Measurements from ENCODE around the gene NOD1. TPM values are rescaled to one million over a fixed set of nuclear protein-coding genes. Genes with fewer than 3 reads are reported as not detected.
A peak's percentile ranks its signal among the peaks of the same experiment; 100 is the strongest.
"Not testable (repeated sequence)": the region's sequence is repeated elsewhere in the genome, so short reads cannot be mapped to it uniquely, and the experiment has no call there.

The NOD1 gene
- polyA plus RNA-seq, 1 donor, result 11.8 TPM

DNA sequence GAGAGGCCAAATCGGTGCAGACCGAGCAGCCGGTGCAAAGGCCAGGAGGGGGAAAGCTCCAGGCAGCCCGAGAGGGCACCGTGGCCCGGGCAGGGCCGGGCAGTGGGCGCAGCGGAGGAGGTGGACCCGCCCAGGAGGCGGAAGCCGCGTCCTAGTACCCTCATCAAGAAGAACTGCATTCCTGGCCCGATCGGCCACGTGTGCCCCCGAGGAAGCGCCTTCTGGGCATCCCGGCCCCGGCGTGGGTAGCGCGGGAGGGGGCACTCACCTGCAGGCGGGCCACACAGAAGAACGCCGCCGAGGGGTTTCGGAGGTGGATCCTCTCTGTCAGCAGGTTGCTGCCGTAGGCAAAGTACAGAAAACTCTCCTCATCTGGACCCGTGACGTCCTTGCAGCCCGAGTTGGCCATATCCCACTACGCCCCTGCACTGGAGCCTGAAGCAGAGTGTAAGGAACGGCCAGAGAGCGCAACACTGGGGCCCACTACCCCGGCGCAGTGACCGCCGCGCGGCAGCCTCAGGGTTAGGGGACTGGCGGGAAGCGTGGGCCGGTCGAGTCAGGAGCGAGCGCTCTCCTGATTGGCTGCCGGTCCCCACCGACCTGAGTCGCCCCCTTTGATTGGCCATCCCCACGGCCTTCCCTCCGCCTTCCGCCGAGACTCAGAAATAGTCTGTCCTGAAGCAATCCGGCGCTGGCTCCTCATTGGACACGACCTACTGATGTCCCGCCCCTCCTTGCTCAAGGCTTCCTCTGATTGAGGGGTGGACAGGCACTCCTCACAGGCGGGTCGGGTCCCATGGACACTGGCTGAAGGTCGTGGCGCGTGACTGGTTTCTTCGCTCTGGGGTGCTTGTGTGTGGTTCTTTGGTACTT is 26.0 kb upstream of the NOD1 start, which contains the start of gene GGCT:
GGCT (minus strand) TSS at position 529 of the 873 bp plus-strand sequence; CDS start at position 409, 120 bp downstream.
- peak; percentile 98 for DNase-seq

DNA sequence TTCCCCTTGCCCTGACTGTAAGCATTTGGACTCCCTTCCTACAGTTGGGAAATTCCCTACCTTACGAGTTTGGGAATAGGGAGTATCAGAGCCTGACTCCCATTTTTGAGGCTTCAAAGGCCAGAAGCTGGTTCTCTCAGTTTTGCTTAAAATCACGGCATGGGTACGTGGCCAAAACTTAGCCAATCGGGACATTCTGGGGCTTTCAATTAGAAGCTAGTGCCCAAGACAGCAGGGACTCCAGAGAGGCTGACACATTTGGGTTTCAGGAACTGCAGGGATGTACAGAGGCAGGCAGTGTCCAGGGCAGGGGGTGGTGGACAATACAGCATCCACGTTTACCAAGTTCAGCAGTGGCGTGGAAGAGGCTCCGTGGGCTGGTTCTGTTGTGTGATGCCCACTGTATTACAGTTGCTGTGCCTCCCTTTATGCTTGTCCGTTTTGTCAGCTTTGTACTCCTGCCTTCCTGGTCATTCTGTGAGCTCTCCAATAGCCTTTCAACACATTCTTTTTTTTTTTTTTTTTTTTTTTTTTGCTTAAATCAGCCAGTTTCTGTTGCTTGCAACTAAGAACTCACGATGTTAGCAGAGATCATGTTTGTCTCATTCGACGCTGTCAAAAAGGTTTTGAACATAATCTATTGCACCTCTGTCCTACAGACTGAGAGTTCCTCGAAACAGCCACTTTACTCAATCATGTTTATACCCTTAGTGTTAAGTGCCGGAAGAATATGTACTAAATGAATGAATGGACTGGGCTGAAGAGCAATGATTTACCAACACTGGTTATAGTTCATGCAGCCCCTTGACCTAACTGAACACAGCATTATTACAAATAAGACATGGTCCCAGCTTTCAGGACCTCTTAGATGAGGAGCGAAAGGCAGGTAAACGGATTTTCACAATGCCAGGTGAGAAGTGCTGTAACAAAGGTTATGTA is 25.0 kb upstream of the NOD1 start:
- no peak for DNase-seq

DNA sequence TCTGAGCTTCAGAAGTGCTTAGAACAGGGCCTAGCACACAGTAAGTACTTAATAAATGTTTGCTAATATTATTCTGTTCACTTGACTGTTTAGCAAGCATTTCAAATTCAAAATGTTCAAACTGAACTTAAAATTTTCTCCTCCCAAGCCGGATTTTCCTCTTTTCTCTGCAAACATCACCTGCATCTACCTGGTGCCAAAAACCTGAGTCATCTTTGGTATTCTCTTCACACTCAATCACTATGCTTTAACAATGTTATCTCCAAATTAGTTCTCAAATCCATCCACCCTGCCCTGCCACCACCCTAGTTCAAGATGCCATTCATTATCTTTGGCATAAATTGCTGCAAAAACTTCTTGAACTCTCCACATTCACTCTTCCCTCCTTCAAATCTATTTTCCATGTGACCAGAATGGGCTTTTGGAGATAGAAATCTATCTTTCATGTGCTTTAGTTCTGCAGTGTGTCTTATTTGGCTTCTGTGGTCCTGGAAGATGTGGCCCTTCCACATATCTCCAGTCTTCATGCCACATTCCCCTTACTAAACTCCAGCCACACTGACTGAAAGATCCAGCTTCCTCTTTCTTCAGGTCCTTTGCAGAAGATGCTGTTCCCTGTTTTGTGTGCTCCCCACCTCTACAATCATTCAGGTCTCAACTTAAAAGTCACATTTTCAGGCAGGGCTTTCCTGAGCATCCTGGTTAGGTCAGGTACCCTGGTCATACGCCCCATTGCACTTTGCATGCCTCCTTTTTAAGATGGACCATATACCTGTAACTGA is 24.1 kb upstream of the NOD1 start:
- no peak for DNase-seq

DNA sequence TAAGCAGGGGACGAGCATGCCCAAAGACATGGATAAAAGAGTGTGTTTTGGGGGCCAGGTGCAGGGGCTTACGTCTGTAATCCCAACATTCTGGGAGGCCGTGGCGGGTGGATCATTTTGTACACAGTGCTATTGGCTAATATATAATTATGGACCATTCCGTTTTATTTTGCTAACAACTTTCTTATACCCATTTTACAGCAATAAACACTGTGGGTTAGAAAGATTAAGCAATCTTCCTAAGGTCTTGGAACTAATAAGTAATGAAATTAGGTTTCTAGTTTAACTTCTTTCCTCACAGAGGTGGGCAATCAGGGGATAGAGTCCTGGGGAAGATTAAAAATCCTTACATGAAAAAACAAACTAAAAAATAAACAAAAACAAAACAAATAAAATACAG is 22.7 kb upstream of the NOD1 start:
- no peak for DNase-seq

DNA sequence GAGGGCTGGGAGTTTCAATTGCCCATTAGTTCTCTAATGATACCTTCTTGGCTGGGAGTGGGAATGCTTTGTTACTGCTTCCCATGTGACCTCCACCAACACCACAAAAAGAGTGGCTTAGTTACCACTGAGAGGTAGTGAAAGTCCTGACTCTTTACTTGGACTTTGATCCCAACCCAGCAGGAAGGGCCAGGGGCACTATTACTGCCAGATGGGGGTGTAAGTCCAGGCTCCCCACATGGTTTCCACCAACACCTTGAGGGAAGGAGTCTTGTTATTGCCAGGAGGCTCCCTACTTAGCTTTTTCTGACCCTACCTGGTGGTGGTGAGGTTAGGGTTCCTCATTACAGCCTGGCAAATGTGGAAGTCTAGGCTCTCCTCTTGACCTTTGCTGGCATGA is 14.6 kb upstream of the NOD1 start:
- no peak for DNase-seq

DNA sequence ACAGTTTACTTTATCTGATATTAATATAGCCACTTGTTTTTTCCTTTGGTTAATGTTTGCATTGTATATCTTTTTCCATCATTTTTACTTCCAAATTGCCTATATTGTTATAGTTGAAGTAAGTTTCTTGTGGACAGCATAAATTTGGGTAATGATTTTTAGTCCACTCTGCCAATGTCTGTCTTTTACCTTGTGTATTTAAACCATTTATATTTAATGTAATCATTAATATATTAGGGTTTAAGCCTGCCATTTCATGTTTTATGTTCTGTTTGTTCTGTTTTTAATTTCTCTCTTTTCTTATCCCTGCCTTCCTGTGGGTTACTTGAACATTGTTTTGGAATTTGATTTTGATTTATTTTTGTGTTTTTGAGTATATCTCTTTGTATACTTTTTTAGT is 12.8 kb upstream of the NOD1 start:
- no peak for DNase-seq

DNA sequence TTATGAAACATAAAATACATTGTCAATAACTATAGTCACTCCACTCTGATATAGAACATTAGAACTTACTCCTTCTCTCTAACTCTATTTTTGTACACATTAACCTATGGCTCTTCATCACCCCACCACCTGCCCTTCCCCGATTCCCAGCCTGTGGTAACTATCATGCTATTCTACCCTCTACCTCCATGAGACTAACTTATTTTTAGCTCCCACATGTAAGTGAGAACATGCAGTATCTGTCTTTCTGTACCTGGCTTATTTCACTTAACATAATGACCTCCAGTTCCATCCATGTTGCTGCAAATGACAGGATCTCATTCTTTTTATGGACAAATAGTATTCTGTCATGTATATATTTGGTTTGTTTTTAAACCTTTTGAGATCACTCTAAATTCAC is 8.8 kb upstream of the NOD1 start:
- no peak for DNase-seq

DNA sequence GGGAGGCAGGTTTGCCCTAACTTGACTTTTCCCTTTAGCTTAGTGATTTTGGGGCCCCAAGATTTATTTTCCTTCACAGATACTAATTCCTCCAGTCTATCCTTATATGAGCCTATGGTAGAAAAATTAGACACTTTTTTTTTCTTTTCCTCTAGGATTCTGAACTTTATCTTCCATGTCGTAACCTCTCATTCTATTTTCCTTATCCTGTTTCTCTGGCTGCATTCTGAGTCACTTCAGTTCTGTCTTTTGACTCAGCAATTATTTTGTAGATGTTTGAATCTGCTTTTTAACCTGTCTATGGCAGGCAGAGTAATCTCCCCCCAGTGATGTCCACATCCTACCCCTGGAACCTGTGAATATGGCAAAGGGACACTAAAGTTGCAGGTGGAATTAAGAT is 7.1 kb upstream of the NOD1 start:
- no peak for DNase-seq

DNA sequence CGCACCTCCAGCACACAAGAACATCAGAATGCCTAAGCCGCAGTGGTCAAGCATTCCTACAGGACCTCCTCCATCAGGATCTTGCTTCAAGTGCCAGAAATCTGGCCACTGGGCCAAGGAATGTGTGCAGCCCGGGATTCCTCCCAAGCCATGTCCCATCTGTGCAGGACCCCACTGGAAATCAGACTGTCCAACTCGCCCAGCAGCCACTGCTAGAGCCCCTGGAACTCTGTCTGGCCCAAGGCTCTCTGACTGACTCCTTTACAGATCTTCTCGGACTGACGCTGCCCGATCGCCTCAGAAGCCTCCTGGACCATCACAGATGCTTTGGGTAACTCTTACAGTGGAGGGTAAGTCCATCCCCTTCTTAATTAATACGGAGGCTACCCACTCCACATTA is 2.8 kb upstream of the NOD1 start:
- DNase-seq, result not testable (repeated sequence)

DNA sequence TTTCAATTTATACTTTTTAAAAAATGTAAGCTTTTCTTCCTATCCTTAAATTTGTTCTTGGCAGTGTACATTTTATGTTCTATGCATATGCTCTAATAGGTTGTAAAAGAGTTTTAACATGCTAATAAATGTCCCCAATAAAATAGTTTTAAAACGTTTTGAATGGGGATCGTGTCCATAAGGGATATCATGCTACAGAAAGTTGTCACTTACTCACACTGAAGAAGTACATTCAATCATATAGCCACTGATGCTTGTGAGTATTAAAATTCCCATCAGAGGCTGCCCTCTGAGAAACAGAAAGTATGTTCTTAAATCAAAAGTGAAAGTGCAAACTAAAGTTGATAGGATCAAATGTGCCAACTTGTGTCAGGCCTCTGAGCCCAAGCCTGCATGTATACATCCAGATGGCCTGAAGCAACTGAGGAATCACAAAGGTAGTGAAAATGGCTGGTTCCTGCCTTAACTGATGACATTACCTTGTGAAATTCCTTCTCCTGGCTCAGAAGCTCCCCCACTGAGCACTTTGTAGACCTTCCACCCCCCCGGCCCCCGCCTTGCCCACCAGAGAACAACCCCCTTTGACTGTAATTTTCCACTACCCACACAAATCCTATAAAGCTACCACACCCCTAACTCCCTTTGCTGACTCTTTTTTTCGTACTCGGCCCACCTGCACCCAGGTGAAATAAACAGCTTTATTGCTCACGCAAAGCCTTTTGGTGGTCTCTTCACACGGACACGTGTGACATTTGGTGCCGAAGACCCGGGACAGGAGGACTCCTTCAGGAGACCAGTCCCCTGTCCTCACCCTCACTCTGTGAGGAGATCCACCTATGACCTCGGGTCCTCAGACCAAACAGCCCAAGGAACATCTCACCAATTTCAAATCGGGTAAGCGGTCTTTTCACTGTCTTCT is 877 bp upstream of the NOD1 start:
- no peak for DNase-seq

DNA sequence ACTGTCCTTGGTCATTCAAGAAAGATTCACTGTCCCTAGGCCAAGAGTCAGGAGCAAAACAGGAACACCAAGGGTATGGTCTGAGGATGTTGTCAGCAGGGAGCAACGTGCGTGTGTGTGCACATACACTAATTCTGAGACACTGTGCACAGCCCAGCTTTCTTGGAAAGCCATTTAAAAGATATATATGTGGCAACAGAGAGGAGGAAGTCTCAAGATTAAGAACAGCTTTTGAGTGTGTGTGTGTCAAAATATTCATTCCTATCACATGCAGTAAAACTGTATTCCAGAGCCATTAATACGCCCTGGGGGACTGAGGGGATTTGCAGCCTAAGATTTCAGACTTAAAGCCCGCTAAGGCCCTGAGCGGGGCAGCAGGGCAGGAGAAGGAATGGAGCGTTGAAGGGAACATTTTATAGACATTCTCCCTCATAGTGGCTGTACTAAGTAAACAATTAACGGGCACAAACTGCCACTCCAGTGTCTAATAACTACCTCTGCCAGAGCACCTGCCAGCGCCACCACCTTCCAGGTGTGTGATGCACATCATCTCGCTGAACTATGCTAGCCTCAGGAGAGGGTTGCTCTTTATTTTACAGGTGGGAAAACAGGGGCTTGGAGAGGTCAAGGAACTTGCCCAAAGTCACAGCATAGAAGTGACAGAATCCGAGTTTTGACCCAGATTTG is 2.0 kb downstream of the NOD1 start:
- no peak for DNase-seq

DNA sequence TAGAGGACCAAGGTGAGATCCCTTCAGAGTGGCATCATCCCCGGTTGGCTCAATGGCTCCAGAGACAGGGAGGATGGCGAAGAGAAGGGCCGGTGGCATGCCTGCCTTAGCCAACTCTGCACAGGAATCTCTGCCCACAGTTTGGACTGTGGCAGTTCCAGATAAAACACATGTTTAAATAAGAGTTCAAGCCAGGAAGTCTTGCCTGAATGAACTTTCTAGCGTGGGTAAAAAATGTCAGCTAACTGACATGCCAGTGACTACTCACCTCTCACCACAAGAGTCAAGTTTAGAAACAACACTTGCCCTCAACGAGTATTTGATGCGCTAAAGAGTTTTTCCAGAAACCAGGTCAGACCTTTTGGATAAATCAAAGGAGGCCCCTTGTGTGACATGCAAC is 3.0 kb downstream of the NOD1 start:
- DNase-seq, result no peak

DNA sequence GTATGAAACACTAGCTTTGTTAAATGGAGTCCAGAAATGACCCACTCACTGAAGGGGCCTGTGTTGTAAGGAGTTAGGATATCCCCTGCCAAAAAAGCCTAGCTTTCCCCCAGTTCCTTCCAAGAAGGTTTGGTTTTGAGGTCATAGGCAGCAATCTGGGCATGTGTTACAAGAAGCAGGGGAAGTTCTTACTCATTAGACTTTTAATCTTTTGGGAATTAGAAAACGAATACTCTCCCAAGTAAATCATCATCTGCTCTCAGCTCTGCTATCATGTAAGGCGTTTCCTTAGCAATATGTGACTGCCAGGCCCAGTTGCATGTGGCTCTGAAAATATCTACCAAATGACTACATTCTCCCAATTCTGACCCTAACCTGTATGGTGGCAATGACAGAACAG is 3.7 kb downstream of the NOD1 start:
- DNase-seq, result no peak

DNA sequence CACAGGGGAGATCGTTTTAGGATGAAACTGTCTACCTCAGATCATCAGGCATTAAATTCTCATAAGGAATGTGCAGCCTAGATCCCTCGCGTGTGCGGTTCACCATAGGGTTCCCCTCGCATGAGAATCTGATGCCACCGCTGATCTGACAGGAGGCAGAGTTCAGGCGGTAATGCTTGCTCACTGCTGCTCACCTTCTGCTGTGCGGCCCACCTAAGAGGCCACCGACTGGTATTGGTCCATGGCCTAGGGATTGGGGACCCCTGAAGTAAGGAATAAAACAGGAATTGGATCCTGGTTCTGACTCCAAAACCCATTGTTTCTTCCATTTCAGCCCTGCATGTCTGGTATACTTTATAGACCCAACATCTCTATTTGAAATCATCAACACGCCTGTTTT is 4.1 kb downstream of the NOD1 start:
- no peak for DNase-seq

DNA sequence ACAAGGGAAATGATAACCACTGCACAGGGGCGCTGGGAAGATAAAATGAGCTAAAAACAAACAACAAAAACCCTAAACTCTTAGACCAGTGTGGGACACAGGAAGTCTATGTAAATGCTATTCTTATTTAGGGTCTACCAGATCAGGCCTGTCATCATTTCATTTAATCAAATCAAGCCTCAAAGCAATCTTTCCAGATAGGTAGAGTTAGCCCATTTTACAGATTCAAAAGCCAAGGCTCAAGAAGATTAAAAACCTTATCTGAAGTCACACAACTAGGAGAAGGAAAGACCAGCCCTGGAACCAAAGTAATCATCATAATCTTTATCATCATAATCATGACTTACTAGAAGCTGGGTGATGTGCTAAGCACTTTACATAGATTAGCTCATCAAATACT is 4.7 kb downstream of the NOD1 start:
- DNase-seq, result no peak

DNA sequence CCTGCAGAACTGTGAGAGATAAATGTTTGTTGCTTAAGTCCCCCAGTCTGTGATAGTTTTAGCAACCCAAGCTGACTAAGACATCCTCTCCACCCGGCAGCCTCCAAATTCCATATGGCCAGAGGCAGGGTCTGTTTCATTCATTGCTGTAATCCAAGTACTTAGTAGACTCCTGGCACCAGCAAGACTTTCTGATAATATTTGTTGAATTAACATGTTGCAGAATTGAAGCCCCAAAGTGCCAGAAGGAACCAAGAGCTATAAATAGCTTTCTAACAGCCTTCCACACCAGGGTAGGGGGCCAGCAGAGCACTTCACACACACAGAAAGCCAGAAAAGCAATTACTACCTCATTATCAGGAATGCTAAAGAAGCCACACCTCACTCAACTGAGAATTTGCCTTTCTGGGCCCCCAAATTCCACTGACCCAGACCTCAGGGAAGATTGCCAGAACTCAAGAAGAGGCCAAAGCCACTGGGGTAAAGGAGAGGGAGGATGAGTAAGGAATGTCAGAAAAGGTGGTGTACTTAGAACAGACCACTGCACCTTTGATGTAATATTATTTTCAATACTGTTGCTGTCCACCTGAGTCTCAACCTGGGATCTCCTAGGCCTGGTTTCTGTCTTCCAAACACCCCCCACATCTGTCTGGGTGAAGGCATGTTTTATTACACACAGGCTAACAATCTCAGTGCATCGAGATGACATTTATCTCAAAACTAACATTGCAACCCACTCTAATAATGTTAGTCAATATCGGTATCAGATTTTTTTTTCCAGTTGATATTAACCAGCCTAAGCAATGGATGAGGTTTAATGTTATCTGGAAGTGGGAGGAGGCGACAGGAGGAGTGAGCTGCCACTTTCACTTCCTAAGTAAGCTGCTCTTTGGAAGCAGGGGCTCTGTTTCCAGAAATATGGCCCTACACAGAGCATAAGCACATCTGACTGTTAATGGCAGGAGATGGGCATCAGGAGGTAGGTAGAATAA is 5.5 kb downstream of the NOD1 start:
- DNase-seq, result no peak

DNA sequence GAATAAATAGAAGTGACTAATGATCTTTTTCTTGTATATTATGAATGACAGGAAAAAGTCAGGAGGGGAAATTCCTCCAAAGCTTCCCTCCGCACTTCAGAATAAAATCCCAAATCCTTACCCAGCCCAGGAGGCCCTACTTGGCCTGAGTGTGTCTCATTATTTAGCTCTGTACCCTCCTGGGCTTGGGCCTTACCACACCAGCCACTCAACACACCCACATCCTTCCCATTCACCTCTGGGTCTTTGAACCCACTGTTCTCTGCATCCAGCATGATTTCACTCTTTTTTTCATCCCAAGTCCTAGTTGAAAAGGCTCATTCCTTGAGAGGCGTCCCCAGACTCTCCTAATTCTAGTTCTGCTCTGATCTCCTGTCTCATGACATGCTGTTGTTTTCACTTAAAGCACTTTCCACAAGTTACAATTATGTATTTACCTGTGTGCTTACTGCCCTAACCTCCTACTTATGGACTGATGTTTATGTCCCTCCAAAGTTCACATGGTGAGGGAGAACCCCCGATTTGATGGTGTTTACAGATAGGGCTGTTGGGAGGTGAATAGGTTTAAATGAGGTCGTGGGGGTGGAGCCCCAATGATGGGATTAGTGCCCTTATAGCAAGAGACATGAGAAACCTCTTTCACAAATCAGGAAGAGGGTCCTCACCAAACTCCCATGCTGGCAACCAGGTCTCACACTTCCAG is 6.4 kb downstream of the NOD1 start:
- no peak for DNase-seq

DNA sequence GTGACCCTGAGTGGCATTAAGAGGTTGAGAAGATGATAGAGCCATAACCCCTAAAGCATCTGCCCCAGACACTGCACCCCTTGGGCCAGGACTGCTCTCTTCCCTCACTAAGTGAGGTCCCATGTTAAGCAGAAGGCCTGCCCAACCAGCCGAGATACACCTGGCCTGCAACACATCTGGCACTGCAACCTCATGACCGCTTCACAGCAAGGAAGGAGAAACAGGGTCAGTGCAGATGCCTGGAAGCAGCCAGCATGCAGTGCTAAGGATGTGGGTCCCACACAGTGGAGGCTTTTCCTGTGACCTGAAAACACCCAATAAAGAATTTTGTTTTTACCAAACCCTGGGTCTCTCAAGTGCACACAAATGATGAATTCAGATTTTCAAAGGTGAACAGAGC is 7.4 kb downstream of the NOD1 start:
- DNase-seq, result no peak

DNA sequence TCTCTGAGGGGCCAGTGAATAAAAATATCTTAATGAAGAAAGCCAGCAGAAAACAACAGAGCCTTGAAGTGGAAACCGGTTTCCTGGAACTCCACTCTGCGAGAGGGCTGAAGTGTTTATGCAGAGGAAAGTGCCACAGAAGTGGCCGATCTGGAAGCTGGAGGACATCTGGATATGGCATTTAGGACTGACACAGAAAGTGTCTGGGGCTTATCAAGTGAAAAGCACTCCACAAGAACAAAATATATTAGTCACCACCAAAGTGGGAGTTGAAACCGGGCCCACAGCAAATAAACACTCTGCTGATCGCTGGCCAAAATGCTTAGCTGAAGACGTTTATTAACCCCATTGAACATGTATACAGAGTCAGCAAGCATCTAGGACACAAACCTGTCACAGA is 7.8 kb downstream of the NOD1 start:
- DNase-seq, result no peak

Data from left kidney (tissue), 2 donors.